ENCODE results near the gene ARHGEF28.

ARHGEF28 gene

GRCh38 chr5:73678322-73678740 lies 52.3 kb downstream of the ARHGEF28 start:
- no peaks in the 10 kb centered on the region for H3K36me3 ChIP-seq (ENCODE audit: insufficient read depth, low read length)
- H3K4me3 ChIP-seq (ENCODE audit: low read length, poor library complexity, severe bottlenecking): no peak overlapping the region
- H3K79me2 ChIP-seq (ENCODE audit: insufficient read depth, low read length): no peaks in the 10 kb centered on the region
- H3K27me3 ChIP-seq (ENCODE audit: insufficient read depth, low read length, poor library complexity, severe bottlenecking): no peaks in the 10 kb centered on the region
- H3F3A ChIP-seq (ENCODE audit: low read depth): no peaks in the 10 kb centered on the region
- TF ChIP-seq EZH2phosphoT487 (IDR thresholded peaks at IDR 0.05; ENCODE audit: borderline replicate concordance) (no peak), CTCF (conservative IDR thresholded peaks at IDR 0.05; ENCODE audit: low read length) (no peak)
- H3K9ac ChIP-seq (ENCODE audit: low read depth, low read length, poor library complexity, severe bottlenecking): no peak overlapping the region
- H3K9me2 ChIP-seq (replicated peaks; ENCODE audit: low read depth, low read length): no peaks in the 10 kb centered on the region
- H3K4me2 ChIP-seq (ENCODE audit: low read depth, low read length, poor library complexity, severe bottlenecking): no peak overlapping the region
- H4K20me1 ChIP-seq (ENCODE audit: insufficient read depth, low read length, poor library complexity, severe bottlenecking): no peaks in the 10 kb centered on the region
- peaks cover 2% of the 10 kb centered on the region for H3K4me1 ChIP-seq (ENCODE audit: insufficient read depth, low read length, poor library complexity, severe bottlenecking)
- no peaks in the 10 kb centered on the region for H3K9me3 ChIP-seq (ENCODE audit: insufficient read depth, low read depth, low read length)
- H2AFZ ChIP-seq (ENCODE audit: low read length): no peak overlapping the region

- Histone ChIP-seq H3K4me2 (ENCODE audit: low read depth, low read length, poor library complexity, severe bottlenecking) (no peak overlapping the region), H3K36me3 (ENCODE audit: insufficient read depth, low read length) (no peaks in the 10 kb centered on the region)
Measured at GRCh38 chr5:73678807-73679206, 52.8 kb downstream of the ARHGEF28 start.

GRCh38 chr5:73682176-73682575 lies 56.2 kb downstream of the ARHGEF28 start:
- Histone ChIP-seq H3K4me1 (ENCODE audit: insufficient read depth, low read length, poor library complexity, severe bottlenecking) (no peaks in the 10 kb centered on the region), H3K9me2 (replicated peaks; ENCODE audit: low read depth, low read length) (no peaks in the 10 kb centered on the region), H3K27me3 (ENCODE audit: insufficient read depth, low read length, poor library complexity, severe bottlenecking) (no peaks in the 10 kb centered on the region), H3F3A (ENCODE audit: low read depth) (no peaks in the 10 kb centered on the region), H4K20me1 (ENCODE audit: insufficient read depth, low read length, poor library complexity, severe bottlenecking) (no peaks in the 10 kb centered on the region), H3K4me3 (ENCODE audit: low read length, poor library complexity, severe bottlenecking) (no peak overlapping the region), H3K9me3 (ENCODE audit: insufficient read depth, low read depth, low read length) (no peaks in the 10 kb centered on the region), H3K4me2 (ENCODE audit: low read depth, low read length, poor library complexity, severe bottlenecking) (no peak overlapping the region), H3K9ac (ENCODE audit: low read depth, low read length, poor library complexity, severe bottlenecking) (no peak overlapping the region), H3K36me3 (ENCODE audit: insufficient read depth, low read length) (no peaks in the 10 kb centered on the region), H3K79me2 (ENCODE audit: insufficient read depth, low read length) (no peaks in the 10 kb centered on the region), H2AFZ (ENCODE audit: low read length) (no peak overlapping the region)
- TF ChIP-seq CTCF (conservative IDR thresholded peaks at IDR 0.05; ENCODE audit: low read length) (no peak), EZH2phosphoT487 (IDR thresholded peaks at IDR 0.05; ENCODE audit: borderline replicate concordance) (no peak)

More at GRCh38 chr5:73678807-73679206, 52.8 kb downstream of the ARHGEF28 start:
- no peaks in the 10 kb centered on the region for H3K79me2 ChIP-seq (ENCODE audit: insufficient read depth, low read length)
- H3K4me1 ChIP-seq (ENCODE audit: insufficient read depth, low read length, poor library complexity, severe bottlenecking): no peaks in the 10 kb centered on the region
- no peaks in the 10 kb centered on the region for H3F3A ChIP-seq (ENCODE audit: low read depth)
- no peak for TF ChIP-seq EZH2phosphoT487 (IDR thresholded peaks at IDR 0.05; ENCODE audit: borderline replicate concordance)
- no peak for TF ChIP-seq CTCF (conservative IDR thresholded peaks at IDR 0.05; ENCODE audit: low read length)
- H3K27me3 ChIP-seq (ENCODE audit: insufficient read depth, low read length, poor library complexity, severe bottlenecking): no peaks in the 10 kb centered on the region
- no peak overlapping the region for H2AFZ ChIP-seq (ENCODE audit: low read length)
- no peaks in the 10 kb centered on the region for H3K9me2 ChIP-seq (replicated peaks; ENCODE audit: low read depth, low read length)
- no peak overlapping the region for H3K9ac ChIP-seq (ENCODE audit: low read depth, low read length, poor library complexity, severe bottlenecking)
- H3K4me3 ChIP-seq (ENCODE audit: low read length, poor library complexity, severe bottlenecking): no peak overlapping the region
- H3K9me3 ChIP-seq (ENCODE audit: insufficient read depth, low read depth, low read length): no peaks in the 10 kb centered on the region
- H4K20me1 ChIP-seq (ENCODE audit: insufficient read depth, low read length, poor library complexity, severe bottlenecking): no peaks in the 10 kb centered on the region

Measured in Loucy (cell line).